H1 (cell line): Measurements from ENCODE around the gene RTL5. TPM values are rescaled to one million over a fixed set of nuclear protein-coding genes. Genes with fewer than 3 reads are reported as not detected.

ENCODE experiments used
- CTCF ChIA-PET: fragments of 300-600 bp; sonication (Branson Sonifier 250); formaldehyde crosslinking; loops from one replicate; lab custom pipeline; 2021; ENCODE audit not compliant: partially characterized antibody; lab: Charles Lee
- POLR2A ChIA-PET: fragments of 300-600 bp; sonication (Branson Sonifier 250); formaldehyde crosslinking; loops from one replicate; lab custom pipeline; 2021; ENCODE audit warnings: inconsistent platforms; ENCODE audit not compliant: partially characterized antibody; lab: Charles Lee
- DNase-seq, 2 experiments: peaks; one replicate each; pipeline versions ENCODE4 v3.0.0 to v3.0.0-alpha.2; 2010 to 2022; ENCODE audit warnings: low spot score in 2 of 2, low read depth in 1 of 2, mixed read lengths in 1 of 2
- FAIRE-seq: peaks from 2 replicates; lab custom pipeline; 2011; peaks lifted over from hg19 to GRCh38; lab: Jason Lieb, UNC
- H2AFZ ChIP-seq: 2 replicates; pipeline ENCODE4 v1.8.1; 2012; ENCODE audit warnings: low read length, inconsistent platforms
- H2AK5ac ChIP-seq: 2 replicates; pipeline ENCODE4 v1.6.1; 2013; ENCODE audit warnings: low read depth, low read length
- H2BK120ac ChIP-seq: replicated peaks from 2 replicates; pipeline ENCODE3; 2013; ENCODE audit warnings: low read depth, low read length, inconsistent platforms
- H2BK12ac ChIP-seq: 2 replicates; pipeline ENCODE4 v1.6.1; 2013; ENCODE audit warnings: low read depth, low read length
- H2BK15ac ChIP-seq: 2 replicates; pipeline ENCODE4 v1.6.1; 2013; ENCODE audit warnings: low read length
- H2BK20ac ChIP-seq: 2 replicates; pipeline ENCODE4 v1.6.1; 2013; ENCODE audit warnings: low read length
- H2BK5ac ChIP-seq: 2 replicates; pipeline ENCODE4 v1.6.1; 2013; ENCODE audit warnings: low read depth, low read length
- H3K14ac ChIP-seq: 2 replicates; pipeline ENCODE4 v1.6.1; 2013; ENCODE audit warnings: inconsistent platforms; ENCODE audit not compliant: insufficient read length
- H3K18ac ChIP-seq: 2 replicates; pipeline ENCODE4 v1.6.1; 2013; ENCODE audit warnings: low read length; ENCODE audit errors: extremely low read depth
- H3K23ac ChIP-seq: 2 replicates; pipeline ENCODE4 v1.6.1; 2013; ENCODE audit warnings: inconsistent platforms; ENCODE audit not compliant: insufficient read length
- H3K23me2 ChIP-seq: 2 replicates; pipeline ENCODE4 v1.6.1; 2013; ENCODE audit warnings: low read depth, low read length
- H3K27ac ChIP-seq: 2 replicates; pipeline ENCODE4 v1.6.1; 2011; ENCODE audit warnings: low read depth, low read length, inconsistent platforms
- H3K27me3 ChIP-seq, 4 experiments: replicated peaks in 1 of 4; 1 replicate in 1 of 4; 2 replicates in 3 of 4; pipeline versions ENCODE4 v1.6.1 to v1.8.1; 2011 to 2013; ENCODE audit warnings: low read length in 3 of 4, mild to moderate bottlenecking in 3 of 4, inconsistent platforms in 2 of 4, mixed read lengths in 2 of 4, moderate library complexity in 1 of 4; ENCODE audit not compliant: control insufficient read depth in 3 of 4, insufficient read depth in 3 of 4; ENCODE audit errors: extremely low read depth in 1 of 4
- H3K36me3 ChIP-seq, 4 experiments: 2 replicates each; pipeline versions ENCODE4 v1.6.1 to v1.8.1; 2011 to 2013; ENCODE audit warnings: mild to moderate bottlenecking in 4 of 4, low read length in 3 of 4, moderate library complexity in 2 of 4, control low read depth in 1 of 4, inconsistent platforms in 1 of 4; ENCODE audit not compliant: insufficient read depth in 4 of 4, control insufficient read depth in 2 of 4
- H3K4ac ChIP-seq: replicated peaks from 2 replicates; pipeline ENCODE3; 2013; ENCODE audit warnings: low read length, low read depth, mixed read lengths, inconsistent platforms; ENCODE audit not compliant: insufficient read length
- H3K4me1 ChIP-seq, 4 experiments: replicated peaks in 1 of 4; 1 replicate in 1 of 4; 2 replicates in 3 of 4; pipeline versions ENCODE4 v1.6.1 to v1.8.1; 2011 to 2013; ENCODE audit warnings: low read length in 3 of 4, inconsistent platforms in 2 of 4, mixed read lengths in 1 of 4; ENCODE audit not compliant: insufficient read depth in 4 of 4, control insufficient read depth in 3 of 4
- H3K4me2 ChIP-seq, 2 experiments: 2 replicates each; pipeline versions ENCODE4 v1.6.1 to v1.8.1; 2011 to 2013; ENCODE audit warnings: low read depth in 2 of 2, low read length in 2 of 2, control low read depth in 1 of 2, inconsistent platforms in 1 of 2, mild to moderate bottlenecking in 1 of 2; ENCODE audit not compliant: insufficient read depth in 1 of 2
- H3K4me3 ChIP-seq, 4 experiments: fragments of 200-600, 300-600 bp in 1 of 4; sonication (generic), shearing (Covaris generic), sonication (Bioruptor Twin) in 1 of 4; 2 replicates each; pipeline versions ENCODE4 v1.5.1 to v1.8.1; 2011 to 2016; ENCODE audit warnings: low read length in 4 of 4, low read depth in 3 of 4, control low read depth in 2 of 4, inconsistent platforms in 2 of 4, mild to moderate bottlenecking in 2 of 4, mixed read lengths in 1 of 4, moderate library complexity in 1 of 4; ENCODE audit not compliant: insufficient read depth in 2 of 4; ENCODE audit errors: extremely low read depth in 1 of 4
- H3K56ac ChIP-seq: replicated peaks from 2 replicates; pipeline ENCODE3; 2013; ENCODE audit warnings: low read depth, mild to moderate bottlenecking, mixed read lengths, low read length, inconsistent platforms; ENCODE audit not compliant: insufficient read length
- H3K79me1 ChIP-seq: 2 replicates; pipeline ENCODE4 v1.6.1; 2013; ENCODE audit warnings: low read depth, low read length, control low read depth
- H3K79me2 ChIP-seq, 2 experiments: 2 replicates each; pipeline versions ENCODE4 v1.6.1 to v1.8.1; 2012 to 2013; ENCODE audit warnings: low read length in 2 of 2, mild to moderate bottlenecking in 2 of 2, inconsistent platforms in 1 of 2; ENCODE audit not compliant: insufficient read depth in 2 of 2, control insufficient read depth in 1 of 2
- H3K9ac ChIP-seq, 4 experiments: replicated peaks in 1 of 4; 1 replicate in 1 of 4; 2 replicates in 3 of 4; pipeline versions ENCODE4 v1.6.1 to v1.8.1; 2011 to 2013; ENCODE audit warnings: low read depth in 3 of 4, low read length in 3 of 4, control low read depth in 2 of 4, mild to moderate bottlenecking in 2 of 4, moderate library complexity in 2 of 4, inconsistent platforms in 1 of 4; ENCODE audit errors: extremely low read depth in 1 of 4
- H3K9me3 ChIP-seq, 2 experiments: 2 replicates each; pipeline versions ENCODE4 v1.6.1 to v1.8.1; 2012 to 2013; ENCODE audit warnings: mild to moderate bottlenecking in 2 of 2, moderate library complexity in 2 of 2, control low read depth in 1 of 2, inconsistent platforms in 1 of 2, low read depth in 1 of 2, low read length in 1 of 2, mixed read lengths in 1 of 2; ENCODE audit not compliant: insufficient read depth in 2 of 2
- H4K20me1 ChIP-seq, 2 experiments: replicated peaks in 1 of 2; 2 replicates each; pipeline versions ENCODE3 to v1.8.1; 2011 to 2013; ENCODE audit warnings: inconsistent platforms in 2 of 2, low read length in 2 of 2, mild to moderate bottlenecking in 1 of 2; ENCODE audit not compliant: insufficient read depth in 2 of 2, control insufficient read depth in 1 of 2
- H4K5ac ChIP-seq: 2 replicates; pipeline ENCODE4 v1.6.1; 2013; ENCODE audit warnings: low read length, low read depth, mixed read lengths, inconsistent platforms; ENCODE audit not compliant: insufficient read length
- H4K8ac ChIP-seq: 2 replicates; pipeline ENCODE4 v1.8.0; 2013; ENCODE audit warnings: mild to moderate bottlenecking, moderate library complexity, low read length, inconsistent platforms; ENCODE audit not compliant: insufficient read depth; ENCODE audit errors: extremely low read depth
- H4K91ac ChIP-seq: replicated peaks from 2 replicates; pipeline ENCODE3; 2013; ENCODE audit warnings: low read length, mixed read lengths, inconsistent platforms; ENCODE audit not compliant: insufficient read length
- GABPA ChIP-seq: IDR thresholded peaks from 2 replicates; pipeline ENCODE4 v1.6.1; 2011; ENCODE audit warnings: mild to moderate bottlenecking, low read length, moderate library complexity, borderline replicate concordance; ENCODE audit not compliant: insufficient read depth
- NANOG ChIP-seq: IDR thresholded peaks from 2 replicates; pipeline ENCODE4 v1.6.1; 2011; ENCODE audit warnings: low read length, low read depth, mild to moderate bottlenecking, inconsistent platforms; ENCODE audit not compliant: insufficient read depth, poor library complexity, severe bottlenecking
- RNF2 ChIP-seq: fragments of 200-900, 300-1000 bp; sonication (generic); IDR thresholded peaks from 2 replicates; pipeline ENCODE4 v1.7.1; 2016; ENCODE audit warnings: borderline replicate concordance, low read depth, mild to moderate bottlenecking, antibody characterized with exemption, low read length; ENCODE audit not compliant: poor library complexity, severe bottlenecking; ENCODE audit errors: missing control alignments
- SIRT6 ChIP-seq: IDR thresholded peaks from one replicate; pipeline ENCODE4 v1.7.1; 2012; ENCODE audit warnings: low read length, inconsistent platforms
- SP2 ChIP-seq: IDR thresholded peaks from 2 replicates; pipeline ENCODE4 v1.6.1; 2012; ENCODE audit warnings: mild to moderate bottlenecking, low read length, inconsistent platforms
- SUZ12 ChIP-seq: fragments of 200-600 bp; sonication (generic); IDR thresholded peaks from 2 replicates; pipeline ENCODE4 v1.6.1; 2012; ENCODE audit warnings: mild to moderate bottlenecking, inconsistent platforms, low read length, moderate library complexity, mixed read lengths
- WGBS, 2 experiments: shearing (Covaris generic) in 1 of 2; methylation state at CpG; one replicate each; pipeline versions ENCODE4 v1.1.6 to v1.1.7; 2013 to 2015; ENCODE audit warnings: low lambda C conversion rate in 2 of 2, mixed read lengths in 2 of 2, inconsistent platforms in 1 of 2, low coverage in 1 of 2, missing lambda C conversion rate in 1 of 2; ENCODE audit not compliant: insufficient replicate concordance in 2 of 2, insufficient coverage in 1 of 2, insufficient read length in 1 of 2; ENCODE audit errors: extremely low coverage in 1 of 2, missing lambda C conversion rate in 1 of 2; 5-methylcytosine and 5-hydroxymethylcytosine counted together
- polyA plus RNA-seq, 7 experiments: library from polyadenylated mRNA; depleted of rRNA in 3 of 7; stranded (reverse) in 5 of 7; unstranded in 2 of 7; fragments of >200 nt in 5 of 7; fragments of 200-250 nt in 2 of 7; gene quantifications; 1 replicate in 5 of 7; 2 replicates in 1 of 7; 4 replicates in 1 of 7; pipeline versions ENCODE4 v1.2.1 to v1.2.3, GENCODE V29; 2011 to 2013; ENCODE audit warnings: missing spikeins in 2 of 7, mixed read lengths in 2 of 7
- total RNA-seq: library from RNA; stranded (reverse); fragmentation: NEBNext Ultra II Directional; extraction: Animal tissue kit (Norgen Biotek cat#: 25700); gene quantifications from 2 replicates; pipeline ENCODE4 v1.2.1, GENCODE V29; 2021

Gene RTL5
- total and polyA plus RNA-seq, 2 of the 8 experiments (the other 6 are each of a cell fraction or from before 2014, with no cell fraction given): 0.57 to 1.9 TPM

- H3K79me2 ChIP-seq: peaks cover 0 to 2% of the 10 kb centered on the region in 2 experiments; a peak in 1 of 4 replicates
- H3K27me3 ChIP-seq: no peaks in the 10 kb centered on the region
- DNase-seq: no peak
- no peak overlapping the region for H3K4me3 ChIP-seq
- H3K14ac ChIP-seq: no peak overlapping the region
- no peak overlapping the region for H2AFZ ChIP-seq
- no peak overlapping the region for H3K18ac ChIP-seq
- WGBS, 2 experiments: 94% methylated on average over 2 of the region's 2 CpGs; no CpG with 5 or more reads in 1 of the 2 experiments
- H3K4me2 ChIP-seq: no peak overlapping the region
- no peak overlapping the region for H3K4ac ChIP-seq
- H3K9me3 ChIP-seq: peaks cover 0 to 5% of the 10 kb centered on the region in 2 experiments; a peak in 1 of 4 replicates
- no peaks in the 10 kb centered on the region for H3K79me1 ChIP-seq
- H2BK20ac ChIP-seq: no peak overlapping the region
- no peak for TF ChIP-seq GABPA
- no peak for TF ChIP-seq RNF2
- no peak for TF ChIP-seq SIRT6
- TF ChIP-seq NANOG: no peak
- no peak for TF ChIP-seq SUZ12
- TF ChIP-seq SP2: no peak
- no peak for FAIRE-seq
- no peak overlapping the region for H2BK12ac ChIP-seq
- H4K5ac ChIP-seq: no peak overlapping the region
- H3K23ac ChIP-seq: no peak overlapping the region
- no peak overlapping the region for H2BK5ac ChIP-seq
- H2AK5ac ChIP-seq: no peak overlapping the region
- no peaks in the 10 kb centered on the region for H3K23me2 ChIP-seq
- no peak overlapping the region for H3K9ac ChIP-seq
- CTCF ChIA-PET: no interaction called here
- H3K27ac ChIP-seq: no peak overlapping the region
- H3K4me1 ChIP-seq: no peaks in the 10 kb centered on the region
- no peak overlapping the region for H4K91ac ChIP-seq
- POLR2A ChIA-PET: no interaction called here
- no peak overlapping the region for H3K56ac ChIP-seq
- no peak overlapping the region for H4K8ac ChIP-seq
- no peak overlapping the region for H2BK120ac ChIP-seq
- no peaks in the 10 kb centered on the region for H3K36me3 ChIP-seq
- no peaks in the 10 kb centered on the region for H4K20me1 ChIP-seq
- H2BK15ac ChIP-seq: no peak overlapping the region
Observed at GRCh38 chrX:72176981-72177380, 45.3 kb upstream of the RTL5 start.
